CD4-positive, CD25-positive, alpha-beta regulatory T cell (primary cell): ENCODE data around the gene C1orf210. TPM values are rescaled to one million over a fixed set of nuclear protein-coding genes. Genes with fewer than 3 reads are reported as not detected.

Source experiments
- ATAC-seq, 2 donors: fragments of 150-1000 bp; cut with Tn5 transposase; one replicate each; pipeline ENCODE4 v1.10.0; 2021; ENCODE audit warnings: low read depth in 2 of 2, moderate number of reproducible peaks in 2 of 2, moderate library complexity in 1 of 2
- DNase-seq, 3 donors: peaks; one replicate each; pipeline versions ENCODE4 v3.0.0 to v3.0.0-alpha.2; 2012 to 2022; ENCODE audit warnings: mixed read lengths in 1 of 3
- H3K27ac ChIP-seq: one replicate; pipeline ENCODE4 v1.7.0; 2013; ENCODE audit warnings: mild to moderate bottlenecking, low read length; ENCODE audit not compliant: insufficient read depth, poor library complexity, severe bottlenecking
- H3K27me3 ChIP-seq: one replicate; pipeline ENCODE4 v1.7.0; 2013; ENCODE audit warnings: low read length; ENCODE audit not compliant: control insufficient read depth, insufficient read depth
- H3K36me3 ChIP-seq: one replicate; pipeline ENCODE4 v1.7.0; 2013; ENCODE audit warnings: mild to moderate bottlenecking, low read length, moderate library complexity; ENCODE audit not compliant: control insufficient read depth, insufficient read depth
- H3K4me1 ChIP-seq: 2 replicates; pipeline ENCODE4 v1.7.0; 2013; ENCODE audit warnings: mild to moderate bottlenecking, low read length; ENCODE audit not compliant: insufficient read depth, control insufficient read depth, poor library complexity, severe bottlenecking
- H3K4me3 ChIP-seq: one replicate; pipeline ENCODE4 v1.7.0; 2013; ENCODE audit warnings: low read depth, mild to moderate bottlenecking, low read length, moderate library complexity
- H3K9me3 ChIP-seq, 2 experiments: 1 replicate in 1 of 2; 2 replicates in 1 of 2; pipeline ENCODE4 v1.7.0; 2013; ENCODE audit warnings: low read length in 2 of 2, mild to moderate bottlenecking in 1 of 2, moderate library complexity in 1 of 2; ENCODE audit not compliant: control insufficient read depth in 2 of 2
- H3K27ac Mint-ChIP-seq, 3 donors: one replicate each; pipeline ENCODE4 v1.8.0; 2020 to 2022; ENCODE audit warnings: mild to moderate bottlenecking in 3 of 3, mixed read lengths in 3 of 3, moderate library complexity in 2 of 3
- H3K27me3 Mint-ChIP-seq: one replicate; pipeline ENCODE4 v1.8.0; 2022; ENCODE audit warnings: mild to moderate bottlenecking, mixed read lengths
- H3K36me3 Mint-ChIP-seq: one replicate; pipeline ENCODE4 v1.8.0; 2020; ENCODE audit warnings: mixed read lengths
- H3K4me1 Mint-ChIP-seq, 4 donors: one replicate each; pipeline ENCODE4 v1.8.0; 2020 to 2022; ENCODE audit warnings: mixed read lengths in 4 of 4, mild to moderate bottlenecking in 1 of 4
- H3K4me3 Mint-ChIP-seq, 4 donors: one replicate each; pipeline ENCODE4 v1.8.0; 2020 to 2022; ENCODE audit warnings: mild to moderate bottlenecking in 4 of 4, mixed read lengths in 4 of 4, moderate library complexity in 3 of 4
- H3K9me3 Mint-ChIP-seq, 7 donors: one replicate each; pipeline ENCODE4 v1.8.0; 2020 to 2022; ENCODE audit warnings: mixed read lengths in 7 of 7, mild to moderate bottlenecking in 3 of 7, moderate library complexity in 2 of 7
- polyA plus RNA-seq, 4 donors: library from polyadenylated mRNA; unstranded; fragments of 300-500 nt; fragmentation: Illumina TruSeq; gene quantifications; one replicate each; pipeline ENCODE4 v1.2.3, GENCODE V29; 2021
- total RNA-seq: library from RNA; stranded (reverse); gene quantifications from one replicate; pipeline ENCODE4 v1.2.3, GENCODE V29; 2022

C1orf210 gene
- total and polyA plus RNA-seq, 5 donors from 2014 or later = not detected

DNA sequence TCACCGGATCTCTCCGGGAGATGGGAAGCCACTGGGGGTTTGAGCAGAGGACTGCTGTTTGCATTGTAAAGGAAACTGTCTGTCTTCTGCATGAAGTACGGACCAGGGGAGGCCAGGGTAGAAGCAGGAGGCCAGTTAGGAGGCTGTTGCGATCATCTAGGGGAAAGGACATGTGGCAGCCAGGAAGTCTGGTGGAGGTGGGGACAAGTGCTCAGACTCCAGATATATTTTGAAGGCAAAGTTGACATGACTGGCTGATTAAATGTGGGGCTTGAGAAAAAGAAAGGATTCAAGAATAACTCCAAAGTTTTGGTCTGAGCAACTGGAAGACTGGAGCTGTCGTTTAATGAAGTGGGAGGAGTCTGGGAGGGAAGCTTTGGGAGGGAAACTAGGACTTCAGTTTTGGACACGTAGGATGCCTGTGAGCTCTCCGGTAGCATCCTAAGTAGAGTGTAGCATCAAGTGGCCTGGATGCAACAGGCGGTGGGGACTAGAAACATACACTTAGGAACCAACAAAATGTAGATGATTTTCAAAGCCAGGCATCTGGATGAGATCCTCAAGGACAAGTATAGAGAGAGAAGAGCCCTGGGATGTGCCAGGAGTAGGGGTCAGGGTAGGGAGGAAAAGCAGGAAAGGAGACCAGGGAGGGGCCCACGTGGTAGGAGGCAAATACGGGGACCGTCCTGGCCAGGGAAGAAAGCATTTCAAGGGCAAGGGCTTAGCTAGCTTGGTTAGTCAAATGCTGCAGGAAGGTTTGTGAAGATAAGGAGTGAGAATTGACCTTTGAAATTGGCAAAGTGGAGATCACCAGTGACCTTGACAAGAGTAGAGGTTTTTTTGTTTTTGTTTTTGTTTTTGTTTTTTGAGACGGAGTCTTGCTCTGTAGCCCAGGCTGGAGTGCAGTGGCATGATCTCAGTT, 3.7 kb upstream of the C1orf210 start:
- Histone ChIP-seq H3K27ac (no peak overlapping the region), H3K9me3 (no peaks in the 10 kb centered on the region), H3K4me3 (no peak overlapping the region), H3K4me1 (no peaks in the 10 kb centered on the region), H3K36me3 (no peaks in the 10 kb centered on the region), H3K27me3 (no peaks in the 10 kb centered on the region)
- Mint-ChIP-seq H3K9me3 (no peaks in the 10 kb centered on the region), H3K27me3 (no peaks in the 10 kb centered on the region), H3K4me3 (no peak overlapping the region), H3K36me3 (no peaks in the 10 kb centered on the region), H3K27ac (no peak overlapping the region), H3K4me1 (peaks cover 0 to 2% (median 0%) of the 10 kb centered on the region in 4 donors)
- no peak for DNase-seq
- no peak for ATAC-seq

GRCh38 chr1:43288058-43288784, 2.8 kb upstream of the C1orf210 start:
- DNase-seq (no peak), ATAC-seq (no peak)
- H3K9me3 ChIP-seq = no peaks in the 10 kb centered on the region
- Mint-ChIP-seq H3K27me3 (no peaks in the 10 kb centered on the region), H3K4me1 (peaks cover 0 to 2% (median 0%) of the 10 kb centered on the region in 4 donors), H3K9me3 (no peaks in the 10 kb centered on the region), H3K36me3 (no peaks in the 10 kb centered on the region), H3K27ac (no peak overlapping the region), H3K4me3 (no peak overlapping the region)
- no peaks in the 10 kb centered on the region for H3K36me3 ChIP-seq
- no peak overlapping the region for H3K27ac ChIP-seq
- H3K4me3 ChIP-seq = no peak overlapping the region
- H3K27me3 ChIP-seq = no peaks in the 10 kb centered on the region
- no peaks in the 10 kb centered on the region for H3K4me1 ChIP-seq

DNA sequence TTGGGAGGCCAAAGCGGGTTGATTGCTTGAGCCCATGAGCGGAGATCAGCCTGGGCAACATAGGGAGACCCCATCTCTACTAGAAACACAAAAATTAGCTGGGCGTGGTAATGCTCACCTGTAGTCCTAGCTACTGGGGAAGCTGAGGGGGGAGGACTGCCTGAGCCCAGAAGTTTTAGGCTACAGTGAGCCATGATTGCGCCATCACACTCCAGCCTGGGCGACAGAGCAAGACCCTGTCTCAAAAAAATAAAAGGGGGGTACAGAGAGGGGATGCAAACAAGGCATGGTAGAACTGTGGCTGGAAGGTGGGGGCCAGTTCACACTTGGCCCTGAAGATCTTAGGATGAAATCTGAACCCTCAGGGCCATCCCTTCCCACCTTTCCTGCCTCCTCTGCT, 1.2 kb upstream of the C1orf210 start:
- H3K9me3 ChIP-seq = no peaks in the 10 kb centered on the region
- Mint-ChIP-seq H3K4me3 (no peak overlapping the region), H3K27ac (no peak overlapping the region), H3K27me3 (no peaks in the 10 kb centered on the region), H3K9me3 (no peaks in the 10 kb centered on the region), H3K36me3 (no peaks in the 10 kb centered on the region), H3K4me1 (peaks cover 0 to 2% (median 0%) of the 10 kb centered on the region in 4 donors)
- H3K4me1 ChIP-seq = no peaks in the 10 kb centered on the region
- no peaks in the 10 kb centered on the region for H3K36me3 ChIP-seq
- ATAC-seq (no peak), DNase-seq (no peak)
- no peak overlapping the region for H3K4me3 ChIP-seq
- no peaks in the 10 kb centered on the region for H3K27me3 ChIP-seq
- no peak overlapping the region for H3K27ac ChIP-seq

GRCh38 chr1:43286115-43286514, 734 bp upstream of the C1orf210 start:
- H3K4me1 ChIP-seq = no peaks in the 10 kb centered on the region

DNA sequence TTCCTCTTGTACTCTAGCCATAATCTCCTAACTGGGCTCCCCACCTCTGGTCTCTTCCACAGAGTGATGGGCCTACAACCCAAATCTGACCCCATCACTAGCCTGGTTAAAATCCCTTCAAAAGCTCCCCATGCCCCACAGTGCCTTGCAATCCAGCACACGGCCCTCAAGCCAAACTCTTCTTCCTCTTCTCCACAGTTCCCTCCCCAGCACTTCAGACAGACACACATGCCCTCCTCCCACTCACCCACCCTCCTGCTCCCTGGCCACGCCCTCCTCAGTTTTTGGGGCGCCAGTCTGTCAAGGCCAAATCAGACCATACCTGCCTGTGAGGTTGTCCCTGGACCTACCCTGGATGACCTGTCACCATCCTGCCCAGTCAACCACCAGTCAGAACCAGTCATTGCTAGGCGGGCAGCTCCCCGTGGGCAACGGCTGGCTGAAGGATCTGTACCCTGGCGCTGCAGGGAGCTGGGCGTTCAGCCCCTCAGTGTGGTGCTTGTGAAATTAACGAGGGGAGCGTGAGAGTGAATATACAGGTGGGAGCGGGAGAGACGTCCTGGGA, 753 bp downstream of the C1orf210 start:
- no peaks in the 10 kb centered on the region for H3K4me1 ChIP-seq
- ATAC-seq (no peak), DNase-seq (no peak)
- Mint-ChIP-seq H3K4me1 (peaks cover 0 to 2% (median 0%) of the 10 kb centered on the region in 4 donors), H3K36me3 (no peaks in the 10 kb centered on the region), H3K9me3 (no peaks in the 10 kb centered on the region), H3K27ac (no peak overlapping the region), H3K27me3 (peaks cover 4% of the 10 kb centered on the region), H3K4me3 (peak overlapping the region in 1 of 4 donors; percentile 45)
- no peaks in the 10 kb centered on the region for H3K27me3 ChIP-seq
- H3K36me3 ChIP-seq = no peaks in the 10 kb centered on the region
- no peak overlapping the region for H3K27ac ChIP-seq
- no peaks in the 10 kb centered on the region for H3K9me3 ChIP-seq
- H3K4me3 ChIP-seq = no peak overlapping the region

More at GRCh38 chr1:43286115-43286514, 734 bp upstream of the C1orf210 start:
- Histone ChIP-seq H3K4me3 (no peak overlapping the region), H3K9me3 (no peaks in the 10 kb centered on the region), H3K27ac (no peak overlapping the region), H3K27me3 (no peaks in the 10 kb centered on the region), H3K36me3 (no peaks in the 10 kb centered on the region)
- DNase-seq = no peak
- Mint-ChIP-seq H3K27me3 (no peaks in the 10 kb centered on the region), H3K9me3 (no peaks in the 10 kb centered on the region), H3K36me3 (no peaks in the 10 kb centered on the region), H3K27ac (no peak overlapping the region), H3K4me3 (no peak overlapping the region), H3K4me1 (peaks cover 0 to 2% (median 0%) of the 10 kb centered on the region in 4 donors)
- ATAC-seq = no peak

DNA sequence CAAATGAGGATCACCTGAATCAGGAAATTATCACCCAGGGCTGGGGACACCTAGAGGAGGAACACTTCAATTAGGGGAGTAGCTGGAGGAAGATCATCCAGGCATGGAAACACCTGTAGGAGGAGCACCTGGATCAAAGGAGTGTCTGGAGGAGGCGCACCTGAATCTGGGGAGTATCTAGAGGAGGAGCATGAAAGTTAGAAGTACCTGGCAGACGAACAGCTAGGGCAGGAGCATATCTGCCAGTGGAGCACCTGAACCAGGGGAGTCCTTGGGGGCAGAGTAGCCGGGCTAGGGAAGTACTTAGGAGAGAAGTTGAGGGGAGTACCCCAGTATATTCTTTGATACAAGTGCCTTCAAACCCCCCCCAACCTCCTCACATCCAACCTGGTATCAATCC, 1.3 kb downstream of the C1orf210 start:
- H3K27me3 Mint-ChIP-seq = peaks cover 4% of the 10 kb centered on the region
- H3K36me3 Mint-ChIP-seq = no peaks in the 10 kb centered on the region
- ATAC-seq (no peak), DNase-seq (no peak)
- Histone ChIP-seq H3K36me3 (no peaks in the 10 kb centered on the region), H3K9me3 (no peaks in the 10 kb centered on the region), H3K27ac (no peak overlapping the region), H3K27me3 (no peaks in the 10 kb centered on the region), H3K4me1 (no peaks in the 10 kb centered on the region), H3K4me3 (no peak overlapping the region)
- no peak overlapping the region for H3K4me3 Mint-ChIP-seq
- H3K9me3 Mint-ChIP-seq = no peaks in the 10 kb centered on the region
- H3K27ac Mint-ChIP-seq = no peak overlapping the region
- peaks cover 0 to 2% (median 0%) of the 10 kb centered on the region in 4 donors for H3K4me1 Mint-ChIP-seq

DNA sequence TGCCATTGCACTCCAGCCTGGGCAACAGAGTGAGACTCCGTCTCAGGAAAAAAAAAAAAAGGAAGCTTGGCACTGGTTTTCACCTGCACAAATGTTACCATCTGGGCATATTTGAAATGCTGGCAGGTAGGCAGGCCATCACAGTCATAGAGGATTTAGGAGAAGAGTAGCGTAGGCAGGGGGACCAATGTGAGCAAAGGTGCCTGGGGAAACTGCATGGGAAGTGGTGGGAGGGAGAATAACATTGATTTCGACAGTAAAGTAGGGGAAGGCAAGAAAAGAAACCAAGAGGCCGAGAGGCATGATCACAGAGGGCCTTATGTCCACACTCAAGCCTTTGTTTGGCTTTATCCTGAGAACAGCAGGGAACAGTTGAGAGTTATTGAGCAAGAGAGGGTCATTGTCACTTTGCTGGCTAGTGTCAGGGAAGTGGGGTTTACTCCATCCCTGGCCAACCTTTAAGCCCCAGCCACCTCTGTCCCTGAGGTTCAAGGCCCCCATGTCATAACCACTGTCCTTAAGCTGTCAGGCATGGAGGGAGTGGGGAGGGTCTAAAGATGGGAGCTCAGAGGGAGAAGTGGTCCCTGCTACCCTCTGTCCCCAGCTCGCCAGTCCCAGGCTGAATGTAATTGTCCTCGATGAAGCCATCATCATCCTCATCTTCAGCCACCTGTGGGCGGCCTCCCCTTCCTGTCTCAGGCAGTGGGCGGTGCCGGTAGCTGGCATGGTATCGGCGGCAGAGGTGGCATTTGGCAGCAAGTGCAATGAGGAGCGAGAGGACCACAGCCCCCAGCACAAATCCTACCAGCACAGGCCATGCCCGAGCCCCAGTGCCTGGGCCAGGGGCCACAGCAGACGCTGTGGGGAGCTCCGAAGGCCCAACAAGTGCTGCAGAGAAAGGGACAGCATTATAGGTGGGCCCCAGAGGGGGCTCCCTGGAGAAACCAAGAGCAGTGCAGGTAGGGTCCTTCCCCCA, 2.9 kb downstream of the C1orf210 start:
- H3K9me3 Mint-ChIP-seq = no peaks in the 10 kb centered on the region
- ATAC-seq (no peak), DNase-seq (no peak)

More for the DNA sequence above, 2.9 kb downstream of the C1orf210 start:
- H3K27ac ChIP-seq = no peak overlapping the region
- Mint-ChIP-seq H3K27ac (no peak overlapping the region), H3K27me3 (peaks cover 4% of the 10 kb centered on the region), H3K4me3 (no peak overlapping the region), H3K36me3 (no peaks in the 10 kb centered on the region), H3K4me1 (peaks cover 0 to 2% (median 0%) of the 10 kb centered on the region in 4 donors)
- no peak overlapping the region for H3K4me3 ChIP-seq
- H3K4me1 ChIP-seq = no peaks in the 10 kb centered on the region
- no peaks in the 10 kb centered on the region for H3K27me3 ChIP-seq
- H3K9me3 ChIP-seq = no peaks in the 10 kb centered on the region
- no peaks in the 10 kb centered on the region for H3K36me3 ChIP-seq
